HG02759 (cell line): ENCODE results near the gene OR6C2.
"Not testable (repeated sequence)": the region's sequence is repeated elsewhere in the genome, so short reads cannot be mapped to it uniquely, and the experiment has no call there.

Source experiments
- ATAC-seq: cut with Tn5 transposase; IDR thresholded peaks from one replicate; pipeline ENCODE4 v1.9.1; 2021; ENCODE audit warnings: mild to moderate bottlenecking, moderate library complexity; ENCODE audit not compliant: unreplicated experiment

Gene OR6C2

GRCh38 chr12:55470088-55470829, 26.4 kb downstream of the OR6C2 start, which contains the start of gene OR6C70:
TSS of gene OR6C70 (minus strand) at chr12:55470138. CDS start at chr12:55470138, 0 bp downstream.
- no peak for ATAC-seq

GRCh38 chr12:55472264-55472663, 28.4 kb downstream of the OR6C2 start:
- ATAC-seq, result no peak

- ATAC-seq, result not testable (repeated sequence)
Observed at GRCh38 chr12:55479136-55479535, 35.3 kb downstream of the OR6C2 start.

GRCh38 chr12:55484284-55484683, 40.4 kb downstream of the OR6C2 start:
- not testable (repeated sequence) for ATAC-seq

- no peak for ATAC-seq
Observed at GRCh38 chr12:55492078-55492477, 48.2 kb downstream of the OR6C2 start, which contains the start of gene OR6C68. TSS of gene OR6C68 (plus strand) at chr12:55492378. CDS start at chr12:55492378, 0 bp downstream.

- no peak for ATAC-seq
Observed at GRCh38 chr12:55495490-55495889, 51.6 kb downstream of the OR6C2 start.

- ATAC-seq, result no peak
Observed at GRCh38 chr12:55499231-55499630, 55.4 kb downstream of the OR6C2 start.

- ATAC-seq, result no peak
Observed at GRCh38 chr12:55499810-55500252, 56.0 kb downstream of the OR6C2 start.

GRCh38 chr12:55501601-55502000, 57.7 kb downstream of the OR6C2 start:
- no peak for ATAC-seq
